Stimulated activated CD8-positive, alpha-beta memory T cell treated with anti-CD3 and anti-CD28 coated beads, Interleukin-15, amount 100 ng/mL, for 1 hour (primary cell): ENCODE results near the gene TRAF3IP1.
A peak's percentile ranks its signal among the peaks of the same experiment; 100 is the strongest.
"Not testable (repeated sequence)": the region's sequence is repeated elsewhere in the genome, so short reads cannot be mapped to it uniquely, and the experiment has no call there.

Experiments used
- DNase-seq: peaks from one replicate; pipeline ENCODE4 v3.0.0-alpha.2; 2020; ENCODE audit warnings: low read depth

TRAF3IP1 gene

GRCh38 chr2:238320246-238320647, at the start of gene TRAF3IP1:
TSS of gene TRAF3IP1 (plus strand) at chr2:238320518. CDS start at chr2:238320663, 145 bp downstream.
- DNase-seq = peak; percentile 55

GRCh38 chr2:238270606-238271005, 49.7 kb upstream of the TRAF3IP1 start:
- no peak for DNase-seq

- no peak for DNase-seq
Observed at GRCh38 chr2:238271061-238271554, 49.2 kb upstream of the TRAF3IP1 start.

GRCh38 chr2:238271686-238272085, 48.6 kb upstream of the TRAF3IP1 start:
- DNase-seq = not testable (repeated sequence)

- DNase-seq = no peak
Observed at GRCh38 chr2:238272156-238272555, 48.2 kb upstream of the TRAF3IP1 start.

GRCh38 chr2:238273433-238273832, 46.9 kb upstream of the TRAF3IP1 start:
- not testable (repeated sequence) for DNase-seq

GRCh38 chr2:238274152-238274865, 46.0 kb upstream of the TRAF3IP1 start:
- no peak for DNase-seq

GRCh38 chr2:238277695-238278094, 42.6 kb upstream of the TRAF3IP1 start:
- no peak for DNase-seq

GRCh38 chr2:238278626-238279323, 41.5 kb upstream of the TRAF3IP1 start:
- no peak for DNase-seq

GRCh38 chr2:238279324-238279682, 41.0 kb upstream of the TRAF3IP1 start:
- no peak for DNase-seq

GRCh38 chr2:238280083-238280825, 40.1 kb upstream of the TRAF3IP1 start:
- no peak for DNase-seq

GRCh38 chr2:238281826-238282480, 38.4 kb upstream of the TRAF3IP1 start:
- DNase-seq = no peak

- no peak for DNase-seq
Observed at GRCh38 chr2:238282861-238283738, 37.2 kb upstream of the TRAF3IP1 start.

GRCh38 chr2:238284802-238285515, 35.4 kb upstream of the TRAF3IP1 start:
- no peak for DNase-seq

GRCh38 chr2:238285653-238286082, 34.6 kb upstream of the TRAF3IP1 start:
- DNase-seq = no peak

- DNase-seq = no peak
Observed at GRCh38 chr2:238286095-238286494, 34.2 kb upstream of the TRAF3IP1 start.

- no peak for DNase-seq
Observed at GRCh38 chr2:238286551-238286950, 33.8 kb upstream of the TRAF3IP1 start.

- DNase-seq = no peak
Observed at GRCh38 chr2:238286987-238287736, 33.2 kb upstream of the TRAF3IP1 start.

GRCh38 chr2:238287737-238288649, 32.3 kb upstream of the TRAF3IP1 start, which contains the start of gene PER2:
TSS of gene PER2 (minus strand) at chr2:238288610. CDS start at chr2:238277936, 10,674 bp downstream.
- DNase-seq = no peak
